Skin of body (tissue), 2 donors: Measurements from ENCODE around the gene ANKLE1. TPM values are rescaled to one million over a fixed set of nuclear protein-coding genes. Genes with fewer than 3 reads are reported as not detected.

Experiments used
- DNase-seq: peaks from one replicate; lab custom pipeline; 2025; lab: John Stamatoyannopoulos, UW
- total RNA-seq: library from RNA; depleted of rRNA; stranded (reverse); fragments of >200 nt; gene quantifications from one replicate; pipeline ENCODE4 v1.2.3, GENCODE V29; 2014

The ANKLE1 gene
- total RNA-seq, 1 donor from 2014 or later: 0.49 TPM

DNA sequence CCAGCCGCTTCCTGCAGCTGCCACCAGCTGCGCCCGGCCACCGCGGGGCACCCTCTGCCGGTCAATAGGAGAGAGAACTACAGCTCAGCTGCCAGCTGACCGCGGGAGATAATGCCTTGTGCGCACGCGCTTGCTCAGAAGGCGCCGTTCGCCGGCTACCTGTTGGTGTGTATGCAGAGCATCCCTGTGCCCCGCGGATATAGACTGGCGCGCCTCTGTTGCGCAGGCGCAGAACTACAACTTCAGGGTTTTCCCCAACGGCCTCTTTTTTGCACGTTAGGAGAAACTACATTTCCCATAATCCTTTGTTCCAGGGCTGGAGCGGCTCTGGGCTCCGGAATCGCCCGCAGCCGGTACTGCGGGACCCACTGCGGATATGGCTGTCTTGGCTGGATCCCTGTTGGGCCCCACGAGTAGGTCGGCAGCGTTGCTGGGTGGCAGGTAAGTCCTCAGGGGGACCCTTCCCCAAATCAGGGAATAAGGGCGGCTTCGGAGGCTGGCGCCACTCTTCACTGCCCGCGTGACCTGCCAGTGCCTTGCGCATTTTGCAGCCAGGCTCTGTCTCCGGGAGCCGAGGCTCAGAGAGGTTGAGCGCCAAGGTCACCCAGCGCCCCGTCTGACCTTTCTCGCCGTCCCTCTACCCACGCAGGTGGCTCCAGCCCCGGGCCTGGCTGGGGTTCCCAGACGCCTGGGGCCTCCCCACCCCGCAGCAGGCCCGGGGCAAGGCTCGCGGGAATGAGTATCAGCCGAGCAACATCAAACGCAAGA is 24.0 kb downstream of the ANKLE1 start, which contains the start of gene MRPL34:
Gene MRPL34, plus strand, starts transcription at position 356 of the 768 bp plus-strand sequence. Its CDS starts 21 bp downstream, at position 377.
- peak; percentile 99 for DNase-seq

GRCh38 chr19:17306285-17306714 is 24.6 kb downstream of the ANKLE1 start:
- no peak for DNase-seq

GRCh38 chr19:17307876-17308377 is 26.2 kb downstream of the ANKLE1 start:
- no peak for DNase-seq

- DNase-seq: peak; percentile 100
Observed at GRCh38 chr19:17309198-17309964, 27.7 kb downstream of the ANKLE1 start, which contains the start of gene DDA1. Gene DDA1, plus strand, starts transcription at chr19:17309563. Its CDS starts 92 bp downstream, at chr19:17309655.

GRCh38 chr19:17309965-17310461 is 28.3 kb downstream of the ANKLE1 start:
- DNase-seq: no peak

GRCh38 chr19:17311455-17312188 is 29.9 kb downstream of the ANKLE1 start:
- DNase-seq: no peak

DNA sequence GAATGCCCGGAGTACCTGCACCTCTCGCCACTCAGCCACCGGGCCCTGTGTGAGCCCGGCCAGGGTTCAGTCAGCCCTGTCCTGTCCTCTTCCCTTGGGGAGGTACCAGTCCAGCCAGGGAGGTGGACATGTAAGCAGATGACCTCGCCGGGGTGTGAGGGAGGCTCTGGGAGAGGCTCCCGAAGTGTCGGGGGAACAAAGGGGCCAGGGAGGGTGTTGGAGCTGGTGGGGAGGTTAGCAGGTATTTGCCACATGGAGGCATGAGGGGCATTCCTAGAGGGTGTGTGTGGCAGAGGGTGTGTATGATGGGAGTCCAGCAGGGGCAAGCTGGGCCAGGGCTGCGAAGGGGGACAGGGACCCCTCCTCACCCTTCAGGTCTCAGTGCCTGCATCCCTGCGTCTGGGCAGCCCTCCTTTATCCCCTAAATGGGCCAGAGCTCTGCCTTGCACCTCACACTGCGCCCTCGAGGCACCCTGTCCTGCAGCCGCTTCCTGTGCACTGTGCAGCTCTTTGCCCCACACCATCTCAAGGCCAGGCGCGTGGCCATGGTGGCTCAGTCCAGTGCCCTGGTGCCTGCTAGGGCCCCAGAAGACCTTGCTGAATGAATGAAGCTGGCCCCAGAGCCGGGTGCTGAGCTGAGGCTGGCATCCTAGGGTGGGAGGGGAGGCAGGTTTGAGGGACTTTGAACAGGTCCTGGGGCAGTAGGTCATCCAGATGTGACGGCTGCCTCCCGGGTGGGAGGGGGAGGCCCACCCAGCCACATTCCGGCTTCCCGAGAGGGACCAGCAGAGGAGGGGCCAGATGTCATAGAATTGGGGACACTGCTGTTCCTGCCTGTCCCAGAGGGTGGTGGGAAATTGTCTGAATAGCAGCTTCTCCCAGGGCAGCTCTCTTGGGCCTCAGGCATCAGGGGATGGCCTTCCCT is 30.8 kb downstream of the ANKLE1 start:
- no peak for DNase-seq

GRCh38 chr19:17314007-17314593 is 32.4 kb downstream of the ANKLE1 start:
- no peak for DNase-seq

GRCh38 chr19:17318966-17319365 is 37.3 kb downstream of the ANKLE1 start:
- DNase-seq: no peak

- no peak for DNase-seq
Observed at GRCh38 chr19:17319473-17320238, 38.0 kb downstream of the ANKLE1 start.

GRCh38 chr19:17320435-17320834 is 38.7 kb downstream of the ANKLE1 start:
- DNase-seq: no peak

- no peak for DNase-seq
Observed at GRCh38 chr19:17321655-17322489, 40.2 kb downstream of the ANKLE1 start.

DNA sequence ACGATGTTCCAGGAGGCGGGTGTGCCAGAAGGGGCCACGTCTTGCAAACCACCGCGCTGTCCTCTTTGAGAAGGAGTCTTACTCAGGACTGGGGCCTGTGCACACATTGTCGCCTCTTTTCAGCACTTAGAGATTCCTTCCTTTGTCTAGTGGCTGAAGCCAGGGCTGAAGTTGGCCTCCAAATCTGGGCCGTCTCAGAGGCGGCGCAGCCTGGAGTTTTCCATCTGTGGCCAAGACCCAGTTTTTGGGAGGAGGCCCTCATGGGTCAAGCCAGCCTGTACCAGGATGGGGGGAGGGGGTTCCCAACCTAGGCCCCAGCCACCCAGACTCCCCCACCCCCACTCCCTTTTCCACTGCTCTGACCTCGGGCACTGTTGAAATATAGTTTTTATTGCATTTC is 41.2 kb downstream of the ANKLE1 start:
- no peak for DNase-seq

GRCh38 chr19:17323300-17323963 is 41.7 kb downstream of the ANKLE1 start:
- no peak for DNase-seq

- no peak for DNase-seq
Observed at GRCh38 chr19:17323964-17324332, 42.2 kb downstream of the ANKLE1 start.

DNA sequence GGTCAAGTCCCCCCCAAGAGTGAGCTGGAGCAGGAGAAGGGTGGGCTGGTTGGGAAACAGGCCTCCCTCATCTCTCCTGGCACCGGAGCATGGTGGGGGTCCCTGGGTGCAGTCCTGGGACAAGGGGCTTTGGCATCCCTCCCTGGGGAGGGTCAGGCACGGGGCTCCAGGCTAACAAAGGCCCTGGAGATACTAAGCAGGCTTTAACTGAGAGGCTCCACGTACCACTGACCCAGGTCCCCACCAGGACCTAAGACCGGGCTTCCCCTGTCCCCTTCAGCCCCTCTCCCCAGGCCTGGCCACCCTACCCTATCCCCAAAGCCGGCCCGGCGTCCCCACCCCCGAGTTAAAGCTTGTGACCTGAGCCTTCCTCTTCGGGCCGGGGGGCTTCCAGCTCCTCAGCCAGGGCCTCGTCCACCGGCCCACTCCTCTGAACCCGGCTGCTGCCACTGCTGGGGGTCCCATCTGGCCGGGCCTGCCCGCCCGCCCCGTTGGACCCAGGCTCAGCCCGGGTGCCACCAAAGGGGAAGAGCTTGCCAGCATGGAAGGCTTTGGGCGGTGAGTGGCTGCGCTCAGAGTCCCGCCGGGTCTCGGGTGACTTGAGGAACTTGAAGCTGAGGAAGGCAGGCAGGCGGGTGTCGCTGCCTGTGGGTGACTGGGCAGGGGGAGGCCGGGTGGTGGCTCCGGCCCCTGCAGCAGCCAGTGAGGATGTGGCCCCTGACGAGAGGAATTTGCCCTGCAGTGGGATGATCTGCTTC is 42.8 kb downstream of the ANKLE1 start:
- no peak for DNase-seq

DNA sequence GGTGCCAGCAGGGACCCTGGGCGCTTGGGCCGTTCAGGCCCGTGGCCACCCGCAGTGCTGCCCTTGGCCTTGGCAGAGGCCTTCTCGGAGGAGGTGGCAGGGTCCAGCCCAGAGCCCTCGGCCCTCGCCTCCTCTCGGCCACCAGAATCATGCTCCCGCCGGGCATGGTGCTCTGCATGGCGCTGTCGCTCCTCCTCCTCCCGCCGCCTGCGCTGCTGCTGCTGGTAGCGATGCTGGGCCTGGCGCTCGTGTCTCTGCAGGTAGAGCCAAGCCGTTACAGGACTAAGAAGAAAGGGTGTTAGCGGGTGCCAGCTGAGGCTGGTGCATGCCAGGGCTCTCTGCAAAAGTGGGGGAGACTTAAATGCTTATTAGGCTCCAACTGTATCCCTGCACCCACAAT is 43.4 kb downstream of the ANKLE1 start:
- no peak for DNase-seq
